Measurements from ENCODE around the gene MC2R.

DNA sequence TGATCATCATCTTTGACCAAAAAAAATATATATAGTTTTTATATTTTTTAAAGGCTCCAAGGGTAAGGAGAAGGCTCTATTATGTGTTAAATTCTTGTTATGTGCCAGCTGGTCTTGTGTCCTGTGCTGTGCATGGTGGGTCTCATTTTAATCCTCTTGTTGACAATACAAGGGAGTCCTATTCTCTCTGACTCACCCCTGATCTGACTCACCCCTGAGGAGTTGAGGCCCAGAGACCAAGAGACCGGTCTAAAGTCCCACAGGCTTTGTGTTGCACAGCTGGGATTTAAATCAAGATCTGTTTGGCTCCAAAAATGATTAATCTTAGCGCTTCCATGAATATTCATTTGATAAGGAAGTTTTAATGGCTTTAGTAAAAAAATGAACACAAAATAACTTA is 25.7 kb downstream of the MC2R start:
- TF ChIP-seq, protein P1, sequence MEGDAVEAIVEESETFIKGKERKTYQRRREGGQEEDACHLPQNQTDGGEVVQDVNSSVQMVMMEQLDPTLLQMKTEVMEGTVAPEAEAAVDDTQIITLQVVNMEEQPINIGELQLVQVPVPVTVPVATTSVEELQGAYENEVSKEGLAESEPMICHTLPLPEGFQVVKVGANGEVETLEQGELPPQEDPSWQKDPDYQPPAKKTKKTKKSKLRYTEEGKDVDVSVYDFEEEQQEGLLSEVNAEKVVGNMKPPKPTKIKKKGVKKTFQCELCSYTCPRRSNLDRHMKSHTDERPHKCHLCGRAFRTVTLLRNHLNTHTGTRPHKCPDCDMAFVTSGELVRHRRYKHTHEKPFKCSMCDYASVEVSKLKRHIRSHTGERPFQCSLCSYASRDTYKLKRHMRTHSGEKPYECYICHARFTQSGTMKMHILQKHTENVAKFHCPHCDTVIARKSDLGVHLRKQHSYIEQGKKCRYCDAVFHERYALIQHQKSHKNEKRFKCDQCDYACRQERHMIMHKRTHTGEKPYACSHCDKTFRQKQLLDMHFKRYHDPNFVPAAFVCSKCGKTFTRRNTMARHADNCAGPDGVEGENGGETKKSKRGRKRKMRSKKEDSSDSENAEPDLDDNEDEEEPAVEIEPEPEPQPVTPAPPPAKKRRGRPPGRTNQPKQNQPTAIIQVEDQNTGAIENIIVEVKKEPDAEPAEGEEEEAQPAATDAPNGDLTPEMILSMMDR (IDR thresholded peaks at IDR 0.05), result no peak
- TF ChIP-seq EZH2 (IDR thresholded peaks at IDR 0.05), result no peak

Measured in neural progenitor cell (in vitro differentiated cells).